ENCODE results near the gene AMFR. TPM values are rescaled to one million over a fixed set of nuclear protein-coding genes. Genes with fewer than 3 reads are reported as not detected.

AMFR gene
- total and polyA plus RNA-seq, 10 of the 15 experiments (the other 5 are each of a cell fraction or from before 2014, with no cell fraction given): 8.2 to 67.6 (median 28.1) TPM

DNA sequence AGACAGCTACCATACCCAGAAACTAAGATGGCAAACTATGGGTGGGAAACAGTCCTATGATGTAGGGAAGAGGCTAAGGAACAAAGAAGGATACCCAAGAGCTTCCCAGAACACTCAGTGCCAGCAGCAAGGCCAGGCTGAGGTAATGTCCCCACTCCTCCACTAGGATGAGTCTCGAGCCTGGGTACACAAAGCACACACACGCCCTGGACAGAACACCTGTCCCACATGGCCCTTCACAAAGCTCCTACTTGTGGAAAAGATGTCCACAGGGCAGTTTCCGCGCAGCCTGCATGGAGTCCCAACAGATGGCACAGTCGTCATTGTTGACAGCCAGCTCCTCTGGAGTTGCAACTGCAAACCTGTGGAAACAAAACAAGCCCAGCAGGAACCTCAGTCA is 23.9 kb downstream of the AMFR start (continued):
- TF ChIP-seq, protein P1, sequence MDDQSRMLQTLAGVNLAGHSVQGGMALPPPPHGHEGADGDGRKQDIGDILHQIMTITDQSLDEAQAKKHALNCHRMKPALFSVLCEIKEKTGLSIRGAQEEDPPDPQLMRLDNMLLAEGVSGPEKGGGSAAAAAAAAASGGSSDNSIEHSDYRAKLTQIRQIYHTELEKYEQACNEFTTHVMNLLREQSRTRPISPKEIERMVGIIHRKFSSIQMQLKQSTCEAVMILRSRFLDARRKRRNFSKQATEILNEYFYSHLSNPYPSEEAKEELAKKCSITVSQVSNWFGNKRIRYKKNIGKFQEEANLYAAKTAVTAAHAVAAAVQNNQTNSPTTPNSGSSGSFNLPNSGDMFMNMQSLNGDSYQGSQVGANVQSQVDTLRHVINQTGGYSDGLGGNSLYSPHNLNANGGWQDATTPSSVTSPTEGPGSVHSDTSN (IDR thresholded peaks at IDR 0.05; ENCODE audit: insufficient replicate concordance, low read depth, low read length): no peak
- TF ChIP-seq NR2F1 (conservative IDR thresholded peaks at IDR 0.05): no peak
- no peak for TF ChIP-seq CHD1 (IDR thresholded peaks at IDR 0.05; ENCODE audit: low read depth, low read length)

DNA sequence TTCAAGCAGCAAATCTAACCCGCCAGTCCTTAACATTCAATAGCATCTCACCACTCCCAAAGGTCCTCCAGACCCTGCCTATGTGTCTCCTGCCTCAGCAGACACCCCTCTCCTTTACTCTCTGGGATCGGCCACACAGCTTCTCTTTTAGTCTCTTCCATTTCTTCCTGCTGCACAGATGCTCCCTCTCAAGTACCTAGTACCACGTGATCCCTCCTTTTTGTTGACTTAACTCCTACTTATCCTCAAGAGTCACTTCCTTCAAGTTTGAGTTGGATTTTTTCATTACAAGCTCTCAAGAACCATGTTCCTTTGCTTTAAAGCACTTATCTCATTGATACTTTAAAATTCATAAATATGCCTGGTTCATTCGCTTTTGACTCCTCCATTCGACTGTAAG is 24.9 kb downstream of the AMFR start:
- intact Hi-C loops (cut with micrococcal nuclease; ENCODE audit: unreplicated experiment) (no loop called here), in situ Hi-C loops (cut with MboI) (no loop called here)
- Histone ChIP-seq H4K20me1 (ENCODE audit: control insufficient read depth, insufficient read depth) (no peaks in the 10 kb centered on the region), H3K4me2 (ENCODE audit: control insufficient read depth, insufficient read depth) (no peak overlapping the region), H3K27ac (ENCODE audit: control insufficient read depth, insufficient read depth) (no peak overlapping the region), H3K4me1 (ENCODE audit: control insufficient read depth, insufficient read depth, low read length) (no peaks in the 10 kb centered on the region), H3K9ac (ENCODE audit: control insufficient read depth, insufficient read depth, low read length) (no peak overlapping the region), H3K4me3 (no peak overlapping the region), H2AFZ (ENCODE audit: control insufficient read depth, low read depth, low read length) (no peak overlapping the region), H3K9me3 (replicated peaks; ENCODE audit: control insufficient read depth, insufficient read depth, low read length) (no peaks in the 10 kb centered on the region), H3K36me3 (ENCODE audit: control insufficient read depth in 2 of 2, insufficient read depth in 2 of 2, low read length in 1 of 2) (peaks cover 10 to 30% of the 10 kb centered on the region in 2 experiments), H3K27me3 (replicated peaks in 1 of 2; ENCODE audit: control insufficient read depth in 2 of 2, insufficient read depth in 2 of 2, low read length in 1 of 2) (no peaks in the 10 kb centered on the region), H3K79me2 (ENCODE audit: control insufficient read depth, insufficient read depth, low read length) (no peaks in the 10 kb centered on the region)
- no peak for FAIRE-seq
- POLR2A ChIA-PET: interaction anchor here (1.3 kb wide), 1 partner anchor 13 kb away, joined by 4 read pairs; no protein-coding TSS in a partner anchor
- 79% methylated on average over 5 of the region's 5 CpGs for WGBS (ENCODE audit: insufficient coverage, insufficient replicate concordance, low lambda C conversion rate, missing lambda C conversion rate)
- DNase-seq (ENCODE audit: low read depth, low spot score): no peak
- RAD21 ChIA-PET (ENCODE audit: unreplicated experiment): interaction anchor here (0.7 kb wide), 1 partner anchor 489 kb away, joined by 5 read pairs; no protein-coding TSS in a partner anchor
- CTCF ChIA-PET: interaction anchor here (1.4 kb wide), 1 partner anchor 9 kb away, joined by 5 read pairs; no protein-coding TSS in a partner anchor
- SMC1A ChIA-PET (ENCODE audit: uncharacterized antibody, unreplicated experiment): interaction anchor here (1.6 kb wide), 1 partner anchor 10 kb away, joined by 3 read pairs; no protein-coding TSS in a partner anchor
- BruUV-seq (replicated peaks): TSS peak; percentile 52
- TF ChIP-seq TCF7 (IDR thresholded peaks at IDR 0.05; ENCODE audit: borderline replicate concordance) (no peak), SREBF2 (IDR thresholded peaks at IDR 0.05; ENCODE audit: low read length) (no peak), NBN (IDR thresholded peaks at IDR 0.05) (no peak), JUND (IDR thresholded peaks at IDR 0.05; ENCODE audit: low read depth, low read length) (no peak)
- ATAC-seq: no peak

Measured in GM12878 (cell line).